ENCODE measurements around the gene SULT1B1. TPM values are rescaled to one million over a fixed set of nuclear protein-coding genes. Genes with fewer than 3 reads are reported as not detected.

Gene SULT1B1
- total RNA-seq, 1 donor = 1.3 TPM

DNA sequence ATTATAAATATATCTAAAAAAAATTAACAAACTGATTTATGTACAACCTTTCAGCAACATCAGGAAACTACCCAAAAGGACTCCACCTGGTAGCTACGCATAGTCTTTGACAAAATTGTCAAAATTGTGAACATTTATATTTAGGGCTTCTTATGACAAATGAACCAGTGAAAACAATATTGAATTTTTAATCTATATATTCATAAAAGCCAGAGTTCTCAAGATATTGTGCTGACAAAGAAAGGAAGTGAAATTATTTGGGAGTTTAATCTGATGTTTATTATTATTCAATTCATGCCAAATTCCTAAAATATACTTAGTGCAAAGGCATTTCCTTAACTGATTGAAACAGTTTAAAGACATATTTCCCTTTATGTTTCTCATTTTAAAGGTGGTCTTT lies 5.3 kb upstream of the SULT1B1 start:
- no peak overlapping the region for H3K4me3 ChIP-seq (ENCODE audit: low read depth, low read length)
- peak; percentile 47 for DNase-seq (ENCODE audit: low read depth)
- TF ChIP-seq, protein P1, sequence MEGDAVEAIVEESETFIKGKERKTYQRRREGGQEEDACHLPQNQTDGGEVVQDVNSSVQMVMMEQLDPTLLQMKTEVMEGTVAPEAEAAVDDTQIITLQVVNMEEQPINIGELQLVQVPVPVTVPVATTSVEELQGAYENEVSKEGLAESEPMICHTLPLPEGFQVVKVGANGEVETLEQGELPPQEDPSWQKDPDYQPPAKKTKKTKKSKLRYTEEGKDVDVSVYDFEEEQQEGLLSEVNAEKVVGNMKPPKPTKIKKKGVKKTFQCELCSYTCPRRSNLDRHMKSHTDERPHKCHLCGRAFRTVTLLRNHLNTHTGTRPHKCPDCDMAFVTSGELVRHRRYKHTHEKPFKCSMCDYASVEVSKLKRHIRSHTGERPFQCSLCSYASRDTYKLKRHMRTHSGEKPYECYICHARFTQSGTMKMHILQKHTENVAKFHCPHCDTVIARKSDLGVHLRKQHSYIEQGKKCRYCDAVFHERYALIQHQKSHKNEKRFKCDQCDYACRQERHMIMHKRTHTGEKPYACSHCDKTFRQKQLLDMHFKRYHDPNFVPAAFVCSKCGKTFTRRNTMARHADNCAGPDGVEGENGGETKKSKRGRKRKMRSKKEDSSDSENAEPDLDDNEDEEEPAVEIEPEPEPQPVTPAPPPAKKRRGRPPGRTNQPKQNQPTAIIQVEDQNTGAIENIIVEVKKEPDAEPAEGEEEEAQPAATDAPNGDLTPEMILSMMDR (IDR thresholded peaks at IDR 0.05; ENCODE audit: insufficient read depth, low read length) = no peak

DNA sequence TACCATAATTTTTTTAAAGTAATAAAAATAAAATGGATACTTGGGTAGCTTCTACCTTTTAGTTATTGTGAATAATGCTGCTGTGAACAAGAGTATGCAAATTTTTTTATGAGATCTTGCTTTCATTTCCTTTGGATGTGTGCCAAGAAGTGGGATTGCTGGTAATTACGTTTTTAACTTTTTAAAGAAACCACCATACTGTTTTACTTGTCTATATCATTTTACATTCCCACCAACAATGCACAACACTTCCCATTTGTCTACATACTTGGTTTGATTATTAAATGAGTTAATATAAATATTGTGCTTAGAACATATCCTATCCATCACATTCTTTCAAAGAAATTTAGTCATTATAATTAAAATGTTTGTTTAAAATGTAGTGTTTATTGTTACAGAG lies 3.9 kb upstream of the SULT1B1 start:
- no peak for DNase-seq (ENCODE audit: low read depth)
- H3K4me3 ChIP-seq (ENCODE audit: low read depth, low read length) = no peak overlapping the region
- TF ChIP-seq, protein P1 (IDR thresholded peaks at IDR 0.05; ENCODE audit: insufficient read depth, low read length) = no peak

- no peak for DNase-seq (ENCODE audit: low read depth)
- TF ChIP-seq, protein P1 (IDR thresholded peaks at IDR 0.05; ENCODE audit: insufficient read depth, low read length) = no peak
- no peak overlapping the region for H3K4me3 ChIP-seq (ENCODE audit: low read depth, low read length)
These were observed 2.8 kb upstream of the SULT1B1 start for GRCh38 chr4:69763233-69763632.

DNA sequence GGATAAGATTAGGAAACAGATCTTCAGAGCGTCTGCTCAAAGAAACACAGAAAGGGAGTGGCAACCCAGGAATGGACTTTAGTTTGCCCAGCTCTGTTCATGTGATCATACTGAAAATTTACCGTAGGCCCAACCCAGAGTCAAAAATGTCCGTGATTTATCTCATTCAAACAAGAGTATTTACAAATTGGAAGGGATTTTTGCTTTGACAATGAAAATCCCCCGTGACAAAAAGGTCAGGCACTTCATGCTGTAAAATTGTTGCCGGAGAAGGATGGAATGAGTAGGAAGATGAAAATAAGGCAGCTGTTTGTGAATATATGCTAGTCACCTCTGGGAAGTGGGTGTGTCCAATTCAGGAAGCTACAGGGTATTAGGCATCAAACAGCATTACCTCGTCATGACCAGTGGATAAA lies 1.2 kb downstream of the SULT1B1 start:
- TF ChIP-seq, protein P1 (IDR thresholded peaks at IDR 0.05; ENCODE audit: insufficient read depth, low read length) = no peak
- no peak for DNase-seq (ENCODE audit: low read depth)

GRCh38 chr4:69757464-69757863 lies 3.0 kb downstream of the SULT1B1 start:
- TF ChIP-seq, protein P1 (IDR thresholded peaks at IDR 0.05; ENCODE audit: insufficient read depth, low read length) = no peak

More for the DNA sequence above, 1.2 kb downstream of the SULT1B1 start:
- no peak overlapping the region for H3K4me3 ChIP-seq (ENCODE audit: low read depth, low read length)

GRCh38 chr4:69754926-69755580 lies 5.4 kb downstream of the SULT1B1 start:
- DNase-seq (ENCODE audit: low read depth) = no peak
- TF ChIP-seq, protein P1 (IDR thresholded peaks at IDR 0.05; ENCODE audit: insufficient read depth, low read length) = no peak
- no peak overlapping the region for H3K4me3 ChIP-seq (ENCODE audit: low read depth, low read length)

More at GRCh38 chr4:69757464-69757863, 3.0 kb downstream of the SULT1B1 start:
- no peak for DNase-seq (ENCODE audit: low read depth)
- no peak overlapping the region for H3K4me3 ChIP-seq (ENCODE audit: low read depth, low read length)

- no peak overlapping the region for H3K4me3 ChIP-seq (ENCODE audit: low read depth, low read length)
- TF ChIP-seq, protein P1 (IDR thresholded peaks at IDR 0.05; ENCODE audit: insufficient read depth, low read length) = no peak
- DNase-seq (ENCODE audit: low read depth) = peak; percentile 56
These were observed 6.7 kb downstream of the SULT1B1 start for GRCh38 chr4:69753686-69754085.

Measured in fibroblast of the aortic adventitia (primary cell).